ELR (cell line): Measurements from ENCODE around the gene PLXNA4.
"Not testable (repeated sequence)": the region's sequence is repeated elsewhere in the genome, so short reads cannot be mapped to it uniquely, and the experiment has no call there.

Experiments
- DNase-seq: peaks from one replicate; pipeline ENCODE4 v3.0.0-alpha.2; 2015; ENCODE audit warnings: low read depth

Gene PLXNA4

DNA sequence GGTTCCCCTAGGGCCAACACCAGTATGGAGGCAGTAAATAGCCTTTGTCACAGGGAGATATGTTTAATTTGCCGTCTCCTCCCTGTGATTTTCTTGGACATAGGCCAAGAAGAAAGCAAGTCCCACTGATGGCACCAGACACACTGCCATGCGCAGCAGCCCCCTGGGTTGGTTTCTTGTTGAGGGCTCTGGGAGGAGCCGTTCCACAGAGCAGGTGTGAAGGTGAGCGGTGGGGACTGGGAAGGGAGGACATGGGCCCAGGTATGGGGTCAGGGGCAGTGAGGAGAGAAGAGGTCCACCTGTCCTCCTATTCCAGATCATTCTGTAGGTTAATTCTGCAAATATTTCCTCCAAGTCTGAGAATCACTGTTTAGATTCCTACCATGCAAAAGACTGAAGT is 376.1 kb downstream of the PLXNA4 start:
- DNase-seq = no peak

DNA sequence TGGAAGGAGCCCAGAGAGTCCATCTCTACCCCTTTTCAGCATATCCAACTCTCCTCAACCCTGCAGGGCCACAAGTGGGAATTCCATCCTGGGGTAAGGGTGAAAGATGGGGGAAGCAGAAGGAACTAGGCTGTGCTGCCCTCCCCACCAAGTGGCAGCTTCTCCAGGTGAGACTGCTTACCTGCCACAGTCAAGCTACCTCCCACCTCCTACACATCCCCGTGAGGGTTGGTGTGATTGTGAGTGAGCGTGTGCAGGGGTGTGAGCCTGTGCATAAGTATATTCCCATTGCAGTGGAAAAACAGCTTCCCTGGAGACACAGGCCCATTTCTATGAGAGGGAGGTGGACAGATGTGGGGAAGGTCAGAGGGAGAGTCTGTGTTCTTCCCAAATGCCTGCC is 376.6 kb downstream of the PLXNA4 start:
- no peak for DNase-seq

DNA sequence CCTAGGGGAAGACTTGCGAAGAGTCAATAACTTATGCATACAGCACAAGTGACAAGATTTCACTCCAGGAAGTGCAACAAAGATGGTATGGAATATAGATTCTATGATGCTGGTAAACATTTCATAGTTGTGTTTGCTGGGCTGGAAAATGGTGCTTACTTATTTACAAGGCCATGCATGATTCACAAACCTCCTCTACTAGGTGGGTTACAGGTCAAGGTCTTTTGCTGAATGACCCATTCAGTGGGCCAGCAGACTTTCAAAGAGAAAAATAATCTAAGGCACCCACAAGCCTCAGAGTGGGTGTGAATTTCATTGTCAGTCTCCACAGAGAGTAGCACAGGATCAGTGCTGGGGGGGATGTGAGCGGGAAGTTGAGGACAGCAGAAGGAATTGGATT is 378.5 kb downstream of the PLXNA4 start:
- DNase-seq = no peak

DNA sequence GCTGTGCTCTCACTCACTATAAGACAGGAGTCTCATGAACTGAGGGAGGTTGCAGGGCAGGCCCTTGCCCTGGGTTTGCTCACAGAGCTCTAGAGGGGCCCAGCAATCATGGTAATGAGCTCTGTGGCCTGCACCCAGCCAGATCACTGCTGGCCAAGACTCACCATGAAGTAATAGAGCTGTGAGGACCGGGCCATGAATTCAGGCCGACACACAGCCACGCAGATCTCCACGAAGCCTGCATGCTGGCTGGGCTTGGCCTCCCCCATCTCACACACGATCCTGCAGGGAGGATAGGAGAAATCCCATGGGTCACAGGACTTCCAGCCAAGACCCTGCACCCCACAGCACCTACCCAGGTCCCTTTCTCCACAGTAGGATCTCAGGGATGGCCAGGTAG is 382.4 kb downstream of the PLXNA4 start:
- DNase-seq = no peak

DNA sequence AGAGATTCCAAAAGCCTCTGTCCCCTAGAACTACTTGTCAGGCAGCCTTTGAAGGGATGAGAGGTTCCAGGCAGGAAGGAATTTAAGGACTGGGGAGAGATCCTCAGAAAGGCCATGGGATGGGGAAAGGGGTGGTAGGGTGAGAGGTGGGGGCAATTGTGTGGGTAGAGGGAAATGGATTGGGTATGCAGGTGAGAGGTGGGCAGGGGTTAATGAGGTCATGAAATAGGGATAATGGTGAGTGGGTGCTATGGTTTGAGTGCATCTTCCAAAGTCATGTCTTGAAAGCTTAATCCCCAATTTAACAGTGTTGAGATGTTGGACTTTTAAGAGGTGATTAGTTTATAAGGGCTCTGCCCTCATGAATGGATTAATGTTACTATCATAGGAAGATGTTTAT is 383.5 kb downstream of the PLXNA4 start:
- no peak for DNase-seq

DNA sequence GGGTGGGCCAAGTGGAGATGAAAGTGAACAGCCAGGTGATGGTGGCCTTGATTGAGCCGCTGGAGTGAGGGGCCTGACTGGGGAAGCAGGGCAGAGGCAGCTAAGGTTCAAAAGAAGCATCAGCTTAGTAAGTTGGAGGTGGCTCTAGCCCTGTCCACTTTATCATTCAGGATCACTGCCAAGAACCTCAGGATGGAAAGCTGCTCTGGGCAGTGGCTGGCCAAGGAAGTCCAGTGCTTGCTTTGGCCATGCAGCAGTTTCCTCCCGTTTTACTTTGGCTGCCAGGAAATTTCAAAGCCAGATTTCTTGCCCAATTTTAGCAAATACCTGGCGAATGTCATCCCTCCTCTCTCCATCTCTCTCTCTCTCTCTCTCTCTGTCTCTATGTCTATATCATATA is 384.9 kb downstream of the PLXNA4 start:
- no peak for DNase-seq

DNA sequence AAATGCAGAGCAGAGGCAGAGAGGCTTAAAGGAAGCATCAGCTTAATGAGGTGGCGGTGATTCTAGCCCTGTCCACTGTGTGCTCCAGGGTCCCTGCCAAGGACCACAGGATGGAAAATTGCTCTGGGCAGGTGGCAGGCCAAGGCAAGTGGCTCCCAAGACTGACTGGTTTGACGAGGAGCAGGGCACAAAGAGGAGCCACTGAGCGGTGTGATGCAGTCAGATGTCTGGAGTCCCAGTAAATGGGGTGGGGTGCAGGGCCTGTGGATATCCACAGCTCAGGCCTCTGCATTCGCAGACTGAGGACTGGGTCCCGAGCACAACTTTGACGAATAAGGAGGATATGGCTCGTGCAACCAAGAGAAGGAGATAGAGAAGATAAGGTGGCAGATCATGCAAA is 385.6 kb downstream of the PLXNA4 start:
- DNase-seq = no peak

DNA sequence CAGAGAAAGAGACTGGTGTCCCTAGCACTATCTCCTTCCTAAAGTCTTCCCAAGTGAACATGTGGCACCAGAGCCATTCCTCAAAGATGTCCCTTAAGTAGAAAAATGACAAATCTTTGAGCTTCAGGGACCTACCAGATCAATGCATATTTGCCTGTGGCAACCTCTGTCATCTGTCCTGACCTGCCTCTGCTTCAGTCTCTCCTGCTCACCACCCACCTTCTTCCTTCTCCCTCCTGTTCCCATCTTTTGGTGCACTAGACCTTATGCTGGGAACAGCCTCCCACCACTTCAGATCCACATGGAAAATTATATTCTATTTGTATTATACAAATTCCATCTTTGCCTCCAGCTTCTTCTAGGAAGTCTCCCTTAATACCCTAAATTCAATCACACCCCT is 386.4 kb downstream of the PLXNA4 start:
- no peak for DNase-seq

DNA sequence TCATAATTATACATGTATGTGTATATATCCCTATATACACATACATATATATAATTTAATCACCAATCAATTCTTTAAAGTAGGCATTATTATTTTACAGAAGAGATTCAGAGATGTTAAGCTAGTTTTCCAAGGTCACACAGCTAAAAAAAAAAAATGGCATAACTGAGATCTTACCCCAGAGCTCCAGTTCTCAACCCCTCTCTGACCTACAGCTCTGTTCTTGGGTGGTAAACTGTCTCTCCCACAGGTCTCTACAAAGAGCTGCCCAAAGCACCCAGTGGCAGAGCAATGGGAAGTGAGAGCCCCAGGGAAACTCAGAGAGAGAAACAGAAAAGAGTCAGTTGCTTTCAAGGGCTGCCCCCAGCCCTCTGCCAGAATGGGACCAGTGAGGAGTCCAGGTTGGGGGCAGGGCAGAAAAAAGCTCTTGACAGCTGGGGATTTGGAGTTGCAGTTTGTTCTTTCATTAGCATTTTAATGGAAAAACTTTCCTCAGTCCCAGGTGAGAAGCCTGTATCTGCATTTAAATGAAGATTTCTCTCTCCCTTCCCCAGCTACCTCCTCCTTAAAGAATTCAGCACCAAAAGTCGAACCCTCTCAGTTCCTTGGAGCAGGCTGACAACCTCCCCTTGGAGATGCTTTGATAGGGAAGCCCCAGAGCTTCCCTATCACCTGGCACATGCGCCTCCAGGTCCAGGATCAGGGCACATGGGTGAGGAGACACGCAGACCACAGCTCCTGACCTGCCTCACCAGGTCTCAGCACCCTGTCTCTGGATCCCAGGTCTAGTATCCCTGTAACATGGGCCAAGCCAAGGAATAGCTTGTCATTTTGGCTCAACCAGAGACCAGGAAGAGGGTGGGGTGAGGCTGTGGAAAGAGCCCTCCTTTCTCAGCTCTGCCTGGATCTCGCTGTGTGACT is 388.1 kb downstream of the PLXNA4 start:
- DNase-seq = no peak

DNA sequence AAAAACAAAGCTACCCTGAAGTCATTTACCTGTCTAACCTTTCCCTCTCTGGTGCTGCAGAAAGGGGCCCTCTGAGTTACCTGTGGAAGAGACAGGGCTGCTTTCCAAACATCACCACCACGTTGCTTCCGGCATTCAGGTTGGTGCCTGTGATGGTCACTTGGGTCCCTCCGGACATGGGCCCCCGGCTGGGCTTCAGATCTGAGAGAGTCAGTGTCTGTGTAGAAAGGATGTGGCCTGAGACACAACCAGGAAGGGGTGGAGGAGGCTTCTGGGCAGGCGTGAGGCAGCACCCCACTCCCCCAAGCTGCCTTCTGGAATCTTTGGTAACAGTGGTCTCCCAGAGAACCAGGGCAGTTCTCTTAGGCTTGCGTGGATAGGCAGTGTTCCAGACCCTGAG is 388.9 kb downstream of the PLXNA4 start:
- DNase-seq = no peak

DNA sequence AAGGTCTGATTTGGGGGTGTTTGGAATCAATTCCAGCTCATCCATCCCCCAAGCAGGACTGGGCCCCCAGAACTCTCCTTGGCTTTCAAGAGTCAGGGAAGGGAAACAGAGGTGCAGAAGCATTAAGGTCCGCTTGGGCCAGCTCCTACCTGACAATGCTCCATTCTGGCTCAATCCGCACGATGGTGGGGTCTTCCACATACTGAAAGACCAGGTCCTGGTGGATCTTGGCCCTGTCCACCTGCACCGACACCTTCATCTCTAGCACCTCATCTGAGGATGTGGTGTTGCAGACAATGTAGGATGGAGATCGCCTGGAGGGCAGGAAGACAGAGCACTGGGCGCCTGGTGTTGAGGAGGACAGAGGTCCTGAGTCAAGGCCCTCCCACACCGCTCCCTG is 391.1 kb downstream of the PLXNA4 start:
- DNase-seq = no peak

DNA sequence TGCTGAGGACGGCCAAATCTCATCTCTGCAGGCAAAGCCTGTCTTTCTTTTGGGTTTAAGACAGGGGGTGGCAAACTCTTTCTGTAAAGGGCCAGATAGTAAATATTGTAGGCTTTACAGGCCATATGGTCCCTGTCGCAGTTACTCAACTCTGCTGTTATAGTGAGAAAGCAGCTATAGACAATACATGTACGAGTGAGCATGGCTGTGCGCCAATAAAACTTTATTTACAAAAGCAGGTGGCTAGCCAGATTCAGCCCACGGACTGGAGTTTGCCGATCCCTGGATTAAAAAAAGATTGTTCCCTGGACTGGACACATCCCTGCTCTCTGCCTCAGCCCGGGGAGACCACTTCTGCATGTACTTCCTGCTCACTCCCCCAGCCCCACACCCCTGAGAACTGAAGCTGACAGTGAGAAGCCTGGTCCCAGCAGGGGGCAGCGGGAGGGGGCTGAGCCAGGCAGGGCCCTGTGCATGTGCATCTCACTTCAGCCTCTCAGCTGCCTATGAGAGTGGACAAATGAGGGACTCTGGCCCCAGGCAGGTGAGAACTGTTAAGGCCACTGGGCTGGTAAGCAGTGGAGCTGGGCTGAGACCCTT is 392.4 kb downstream of the PLXNA4 start:
- DNase-seq = no peak

DNA sequence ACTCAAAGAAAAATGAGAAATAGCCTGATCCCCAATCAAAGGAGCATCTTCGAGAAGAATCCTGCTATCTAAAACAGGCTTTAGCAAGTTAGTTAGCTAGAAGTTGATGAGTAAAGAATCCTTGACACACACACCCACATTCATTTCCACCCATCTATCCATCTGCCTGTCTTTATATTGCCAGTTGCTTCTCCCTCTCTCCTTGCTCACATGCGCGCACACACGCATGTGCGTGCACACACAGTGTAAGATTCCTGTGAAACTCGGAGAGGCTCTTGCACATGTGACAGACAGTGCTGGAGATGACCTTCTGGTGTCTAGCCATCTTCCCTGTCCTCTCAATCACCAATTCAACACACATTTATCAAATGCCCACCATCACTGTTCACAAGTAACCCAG is 393.3 kb downstream of the PLXNA4 start:
- DNase-seq = no peak

DNA sequence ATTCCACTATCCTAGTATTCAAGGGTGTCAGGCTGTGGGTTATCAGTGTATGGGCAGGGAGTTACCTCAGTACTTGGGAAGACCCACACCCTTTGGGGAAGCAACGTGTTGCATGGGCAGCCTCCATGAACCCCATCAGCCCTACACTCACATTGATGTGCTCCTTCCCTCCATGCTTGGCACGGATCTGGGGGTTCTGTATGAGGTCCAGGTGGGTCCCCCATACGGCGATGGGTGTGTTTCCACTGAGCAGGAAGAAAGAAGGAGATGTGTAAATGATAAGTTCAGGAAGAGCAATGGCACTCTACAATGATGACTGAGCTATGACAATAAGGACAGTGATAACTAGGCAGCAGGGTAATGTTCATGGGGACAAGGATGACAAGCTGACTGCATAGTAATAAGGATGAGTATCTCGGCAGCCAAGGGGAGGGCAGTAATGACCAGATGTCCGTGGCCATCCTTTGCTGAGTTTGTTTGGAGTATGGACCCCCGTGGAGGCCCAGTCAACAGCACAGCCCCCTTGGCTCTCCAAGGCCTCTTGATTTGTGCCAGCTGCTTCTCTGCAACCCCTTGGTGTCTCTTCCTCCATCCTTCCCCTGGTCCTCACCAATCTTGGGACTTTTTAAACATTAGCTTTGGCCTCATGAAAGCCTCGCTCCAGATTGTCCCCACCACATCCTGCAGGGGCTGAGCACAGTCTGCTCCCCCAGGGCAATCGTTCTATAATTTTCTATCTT is 394.2 kb downstream of the PLXNA4 start:
- no peak for DNase-seq

DNA sequence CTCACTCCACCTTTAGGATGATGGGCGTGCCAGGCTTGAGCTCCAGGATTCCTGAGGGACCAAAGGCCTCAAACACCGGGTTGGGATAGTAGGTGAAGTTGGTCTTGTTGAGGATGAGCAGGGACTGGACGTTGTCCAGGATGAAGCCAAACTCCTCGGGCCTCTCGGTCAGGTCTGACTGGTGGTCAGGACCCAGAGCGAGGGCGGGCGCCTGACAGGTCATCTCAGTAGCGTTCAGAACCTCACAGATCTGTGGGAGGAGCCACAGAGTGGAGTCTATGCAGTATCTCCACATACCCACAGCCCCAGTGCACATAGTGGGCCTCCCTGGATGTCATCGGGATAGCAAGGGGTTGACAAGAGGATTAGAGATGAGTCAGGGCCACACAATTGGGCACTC is 394.9 kb downstream of the PLXNA4 start:
- DNase-seq = no peak

DNA sequence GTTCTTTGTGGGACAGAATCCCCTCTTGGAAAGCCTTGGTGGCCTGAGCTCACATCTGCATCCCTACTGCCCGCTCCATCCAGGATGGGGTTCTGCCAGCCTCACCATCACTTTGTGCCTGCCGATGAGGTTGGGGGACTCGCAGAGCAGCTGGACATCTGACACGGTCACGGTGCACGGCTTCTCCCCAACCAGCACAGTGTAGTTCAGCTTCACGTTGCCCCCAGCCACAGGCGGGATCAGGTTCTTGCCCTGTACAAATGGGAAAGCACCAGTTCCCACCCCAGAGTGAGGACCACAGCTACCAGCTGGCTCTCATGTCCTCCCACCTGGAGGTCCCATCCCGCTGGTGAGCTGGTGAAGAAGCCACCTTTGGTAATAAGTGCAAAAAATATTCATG is 395.8 kb downstream of the PLXNA4 start:
- DNase-seq = no peak

DNA sequence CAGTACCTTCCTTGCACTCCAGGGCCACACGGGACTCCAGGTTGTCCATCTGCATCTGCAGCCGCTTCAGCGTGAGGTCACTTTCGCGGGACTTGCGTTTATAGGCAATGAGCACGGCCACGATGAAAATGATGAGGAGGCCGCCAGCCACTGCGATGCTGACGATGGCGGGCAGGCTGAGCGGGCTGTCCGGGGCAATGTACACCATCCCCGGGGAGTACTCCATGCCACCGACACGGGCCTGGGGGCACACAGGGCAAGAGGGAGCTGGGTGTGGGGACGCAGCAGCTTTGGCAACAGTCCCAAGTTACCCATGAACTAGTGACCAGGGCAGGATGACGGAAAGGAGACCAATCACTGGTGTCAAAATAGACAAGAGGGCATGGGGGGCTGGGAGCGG is 396.6 kb downstream of the PLXNA4 start:
- DNase-seq = no peak

DNA sequence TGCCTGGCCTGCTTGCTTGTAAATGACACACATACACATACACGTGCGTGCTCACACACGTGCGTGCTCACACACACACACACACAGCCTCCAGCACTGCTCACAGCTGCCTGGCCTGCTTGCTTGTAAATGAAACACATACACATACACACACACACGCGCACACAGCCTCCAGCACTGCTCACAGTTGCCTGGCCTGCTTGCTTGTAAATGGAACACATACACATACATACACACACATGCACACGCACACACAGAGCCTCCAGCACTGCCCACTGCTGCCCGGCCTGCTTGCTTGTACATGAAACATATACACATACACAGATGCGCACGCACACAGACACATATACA is 397.2 kb downstream of the PLXNA4 start:
- DNase-seq = no peak

DNA sequence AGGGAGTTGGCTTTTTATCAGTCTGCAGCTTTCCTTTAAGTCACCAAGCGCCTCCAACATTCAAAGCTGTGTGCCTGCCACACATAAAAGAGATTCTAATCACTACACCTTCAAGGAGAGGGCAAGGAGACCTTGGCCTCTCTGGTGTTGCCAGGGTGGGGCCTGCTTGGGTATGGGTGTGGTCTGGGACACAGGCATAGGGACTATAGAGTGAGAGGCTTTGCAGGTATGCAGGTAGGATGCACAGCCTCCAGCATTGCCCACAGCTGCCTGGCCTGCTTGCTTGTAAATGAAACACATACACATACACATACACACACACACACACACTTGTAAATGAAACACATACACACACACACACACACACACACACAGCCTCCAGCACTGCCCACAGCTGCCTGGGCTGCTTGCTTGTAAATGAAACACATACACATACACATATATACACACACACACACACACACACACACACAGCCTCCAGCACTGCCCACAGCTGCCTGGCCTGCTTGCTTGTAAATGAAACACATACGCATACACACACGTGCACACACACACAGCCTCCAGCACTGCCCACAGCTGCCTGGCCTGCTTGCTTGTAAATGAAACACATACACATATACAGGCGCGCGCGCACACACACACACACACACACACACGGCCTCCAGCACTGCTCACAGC is 397.7 kb downstream of the PLXNA4 start:
- not testable (repeated sequence) for DNase-seq

DNA sequence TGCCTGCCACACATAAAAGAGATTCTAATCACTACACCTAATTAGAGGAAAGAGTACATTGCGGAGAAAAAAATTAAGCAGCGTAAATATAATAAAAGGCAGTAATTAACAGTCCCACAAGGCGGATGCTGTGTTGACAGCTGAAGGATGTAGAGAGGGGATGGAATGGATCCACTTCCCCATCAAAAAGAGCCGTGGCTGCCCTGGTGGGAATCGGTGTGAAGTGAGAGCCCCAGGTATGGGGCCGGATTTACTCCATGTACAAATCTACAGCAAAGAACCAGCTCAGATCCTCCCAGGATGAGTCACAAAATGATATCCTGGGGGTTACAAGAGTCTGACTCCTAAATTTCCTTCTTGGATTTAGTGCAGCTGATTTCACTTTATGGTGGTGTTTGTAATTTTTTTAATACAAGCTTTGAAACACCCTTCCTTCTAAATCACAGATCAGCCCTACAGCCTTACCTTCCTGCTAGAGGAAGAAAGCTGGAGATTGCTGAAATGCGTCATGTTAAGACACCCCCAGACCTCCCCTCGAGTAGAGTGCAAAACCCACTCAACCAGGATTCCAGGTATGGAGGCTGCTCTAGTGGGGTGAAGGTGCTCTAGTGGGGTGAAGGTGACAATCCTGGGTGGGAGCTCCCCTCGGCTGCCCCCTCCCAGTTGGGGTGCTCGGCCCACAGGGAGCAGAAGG is 398.4 kb downstream of the PLXNA4 start:
- no peak for DNase-seq

DNA sequence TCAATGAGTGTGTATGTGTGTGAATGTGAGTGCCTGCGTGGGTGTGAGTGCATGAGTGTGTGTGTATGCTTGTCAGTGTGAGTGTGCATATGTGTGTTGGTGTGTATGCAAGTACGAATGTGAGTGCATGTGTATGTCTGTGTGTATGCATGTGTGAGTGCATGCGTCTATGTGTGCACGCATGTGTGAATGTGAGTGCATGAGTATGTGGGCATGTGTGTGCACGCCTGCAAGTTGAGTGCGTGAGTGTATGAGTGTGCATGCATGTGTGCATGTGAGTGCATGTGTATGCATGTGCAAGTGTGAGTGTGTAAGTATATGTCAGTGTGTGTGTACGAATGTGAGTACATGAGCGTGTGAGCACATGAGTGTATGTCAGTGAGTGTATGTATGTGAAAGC is 399.6 kb downstream of the PLXNA4 start:
- no peak for DNase-seq

DNA sequence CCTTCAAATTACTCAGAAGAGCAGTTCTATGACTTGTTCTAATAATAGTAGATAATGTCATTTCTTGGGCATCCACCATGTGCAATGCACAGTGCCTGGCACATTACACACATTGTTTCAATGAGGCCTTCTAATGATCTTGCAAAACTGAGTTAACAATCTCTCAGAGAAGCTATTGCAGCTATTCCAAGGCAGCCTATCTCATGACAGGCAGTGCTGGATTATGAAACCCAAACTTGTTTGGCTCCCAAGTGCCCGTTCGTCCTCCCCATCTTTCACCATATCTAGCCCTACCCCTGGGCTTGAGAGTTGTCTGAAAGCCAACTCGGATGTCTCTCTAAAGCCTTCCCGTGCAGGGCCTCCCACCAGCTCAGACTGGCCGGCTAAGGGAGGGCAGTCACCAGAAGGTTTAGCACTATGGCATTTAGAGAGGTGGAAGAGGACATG is 405.1 kb downstream of the PLXNA4 start:
- DNase-seq = no peak
